HCT116 (cell line): Measurements from ENCODE around the gene SART1. TPM values are rescaled to one million over a fixed set of nuclear protein-coding genes. Genes with fewer than 3 reads are reported as not detected.
A peak's percentile ranks its signal among the peaks of the same experiment; 100 is the strongest.

Experiments used
- ATAC-seq: fragments of 200-7000 bp; cut with Tn5 transposase; 2 replicates; pipeline ENCODE4 v1.9.1; 2020; ENCODE audit warnings: mild to moderate bottlenecking, moderate library complexity
- BruUV-seq: library from RNA; stranded (reverse); fragments of 400-500 nt; replicated peaks from 2 replicates; lab custom pipeline; 2021; lab: Mats Ljungman, UMichigan
- CTCF ChIA-PET: fragments of 300-600 bp; sonication (Branson Sonifier 250); formaldehyde crosslinking; loops from one replicate; lab custom pipeline; 2021; ENCODE audit warnings: antibody characterized with exemption; lab: Charles Lee
- POLR2A ChIA-PET: fragments of 300-600, 350-600 bp; sonication (Branson Sonifier 250); formaldehyde crosslinking; loops from one replicate; lab custom pipeline; 2021; ENCODE audit warnings: antibody characterized with exemption; lab: Charles Lee
- RAD21 ChIA-PET, 2 experiments: fragments of 300-600 bp; sonication (Branson Sonifier 250); formaldehyde crosslinking; loops; one replicate each; lab custom pipeline; 2023; ENCODE audit warnings: low total read pairs in 2 of 2; ENCODE audit not compliant: uncharacterized antibody in 2 of 2, unreplicated experiment in 2 of 2, low non-redundant PET in 1 of 2; lab: Charles Lee
- DNase-seq: peaks from one replicate; pipeline ENCODE4 v3.0.0-alpha.2; 2010; ENCODE audit warnings: low read depth, low spot score
- H2AFZ ChIP-seq: fragments of 200-600 bp; shearing (Covaris generic), sonication (generic); 2 replicates; pipeline ENCODE4 v1.6.1; 2017; ENCODE audit warnings: low read depth, mixed run types, mixed read lengths, antibody characterized with exemption, low read length; ENCODE audit not compliant: poor library complexity, severe bottlenecking
- H3K27ac ChIP-seq: 2 replicates; pipeline ENCODE4 v1.5.1; 2012; ENCODE audit warnings: low read depth, low read length
- H3K27me3 ChIP-seq: fragments of 200-600 bp; sonication (generic); 2 replicates; pipeline ENCODE4 v1.6.1; 2016; ENCODE audit warnings: mixed run types, low read length, mixed read lengths; ENCODE audit not compliant: insufficient read depth
- H3K36me3 ChIP-seq, 2 experiments: fragments of 200-500 bp in 1 of 2; fragments of 200-600 bp in 1 of 2; sonication (Bioruptor generic) in 1 of 2; sonication (generic) in 1 of 2; 2 replicates each; pipeline versions ENCODE4 v1.5.1 to v1.6.1; 2014 to 2016; ENCODE audit warnings: low read length in 2 of 2, inconsistent platforms in 1 of 2, mixed read lengths in 1 of 2, mixed run types in 1 of 2; ENCODE audit not compliant: insufficient read depth in 2 of 2, control insufficient read depth in 1 of 2
- H3K4me1 ChIP-seq, 2 experiments: fragments of 200-600 bp in 1 of 2; sonication (generic) in 1 of 2; 2 replicates each; pipeline versions ENCODE4 v1.5.1 to v1.6.1; 2012 to 2017; ENCODE audit warnings: low read length in 2 of 2, inconsistent platforms in 1 of 2, mild to moderate bottlenecking in 1 of 2, mixed read lengths in 1 of 2, mixed run types in 1 of 2, moderate library complexity in 1 of 2; ENCODE audit not compliant: insufficient read depth in 2 of 2, control insufficient read depth in 1 of 2
- H3K4me2 ChIP-seq: fragments of 200-600 bp; sonication (generic); 2 replicates; pipeline ENCODE4 v1.6.1; 2017; ENCODE audit warnings: mixed run types, low read length, mixed read lengths
- H3K4me3 ChIP-seq, 2 experiments: fragments of 200-600 bp in 1 of 2; sonication (generic) in 1 of 2; replicated peaks in 1 of 2; 2 replicates each; pipeline ENCODE4 v1.5.1; 2011 to 2016; ENCODE audit warnings: low read length in 2 of 2, control low read depth in 1 of 2, low read depth in 1 of 2, mild to moderate bottlenecking in 1 of 2, mixed read lengths in 1 of 2, mixed run types in 1 of 2
- H3K79me2 ChIP-seq: fragments of 200-600 bp; sonication (generic); 2 replicates; pipeline ENCODE4 v1.6.1; 2017; ENCODE audit warnings: mild to moderate bottlenecking, mixed run types, low read length, moderate library complexity, mixed read lengths; ENCODE audit not compliant: insufficient read depth
- H3K9ac ChIP-seq: fragments of 200-600 bp; sonication (generic); 2 replicates; pipeline ENCODE4 v1.6.1; 2016; ENCODE audit warnings: low read length, mixed read lengths
- H3K9me2 ChIP-seq: fragments of 200-600 bp; sonication (generic), shearing (Covaris generic); 2 replicates; pipeline ENCODE4 v1.6.1; 2017; ENCODE audit warnings: mixed run types, mild to moderate bottlenecking, moderate library complexity; ENCODE audit not compliant: insufficient read depth
- H3K9me3 ChIP-seq, 2 experiments: fragments of 200-500 bp in 1 of 2; fragments of 200-600 bp in 1 of 2; sonication (Bioruptor generic) in 1 of 2; sonication (generic) in 1 of 2; 2 replicates each; pipeline ENCODE4 v1.6.1; 2014 to 2017; ENCODE audit warnings: low read length in 2 of 2, mixed read lengths in 2 of 2, inconsistent platforms in 1 of 2, low read depth in 1 of 2, mild to moderate bottlenecking in 1 of 2, mixed run types in 1 of 2, moderate library complexity in 1 of 2; ENCODE audit not compliant: control insufficient read depth in 1 of 2, insufficient read depth in 1 of 2
- H4K20me1 ChIP-seq: fragments of 200-600 bp; sonication (generic), shearing (Covaris generic); 2 replicates; pipeline ENCODE4 v1.6.1; 2017; ENCODE audit warnings: mixed run types, mild to moderate bottlenecking, moderate library complexity; ENCODE audit not compliant: insufficient read depth
- ELF1 ChIP-seq: IDR thresholded peaks from 2 replicates; pipeline ENCODE4 v1.6.1; 2012; ENCODE audit warnings: low read depth, borderline replicate concordance
- EZH2phosphoT487 ChIP-seq: fragments of 200-600 bp; IDR thresholded peaks from 2 replicates; pipeline ENCODE4 v1.6.1; 2018; ENCODE audit warnings: antibody characterized with exemption, borderline replicate concordance
- FOSL1 ChIP-seq: IDR thresholded peaks from 2 replicates; pipeline ENCODE4 v1.6.1; 2012; ENCODE audit warnings: low read depth
- JUND ChIP-seq: IDR thresholded peaks from 2 replicates; pipeline ENCODE4 v1.6.1; 2012
- MAX ChIP-seq: IDR thresholded peaks from 2 replicates; pipeline ENCODE4 v1.6.1; 2012
- POLR2A ChIP-seq: IDR thresholded peaks from 2 replicates; pipeline ENCODE4 v1.7.0; 2011; ENCODE audit warnings: borderline replicate concordance; ENCODE audit not compliant: insufficient read depth, insufficient read length; ENCODE audit errors: extremely low read depth
- POLR2AphosphoS5 ChIP-seq: IDR thresholded peaks from 2 replicates; pipeline ENCODE4 v1.6.1; 2011; ENCODE audit warnings: mild to moderate bottlenecking, low read depth, low read length, moderate library complexity
- RAD21 ChIP-seq: IDR thresholded peaks from 2 replicates; pipeline ENCODE4 v1.6.1; 2012; ENCODE audit warnings: low read depth, mild to moderate bottlenecking
- SIN3A ChIP-seq: IDR thresholded peaks from 2 replicates; pipeline ENCODE4 v1.6.1; 2012; ENCODE audit warnings: low read depth
- SP1 ChIP-seq: IDR thresholded peaks from 2 replicates; pipeline ENCODE4 v1.6.1; 2012; ENCODE audit warnings: low read depth
- SRF ChIP-seq: IDR thresholded peaks from 2 replicates; pipeline ENCODE4 v1.6.1; 2012; ENCODE audit warnings: low read depth
- TCF7L2 ChIP-seq: IDR thresholded peaks from 2 replicates; pipeline ENCODE4 v1.7.0; 2011; ENCODE audit warnings: borderline replicate concordance, inconsistent platforms; ENCODE audit not compliant: insufficient read depth, insufficient read length; ENCODE audit errors: extremely low read depth
- YY1 ChIP-seq: IDR thresholded peaks from 2 replicates; pipeline ENCODE4 v1.6.1; 2011; ENCODE audit warnings: low read length, low read depth, moderate library complexity, mild to moderate bottlenecking; ENCODE audit not compliant: insufficient replicate concordance; ENCODE audit errors: extremely low read depth
- ZBTB33 ChIP-seq: IDR thresholded peaks from 2 replicates; pipeline ENCODE4 v1.6.1; 2011; ENCODE audit warnings: mild to moderate bottlenecking, low read length, moderate library complexity; ENCODE audit not compliant: insufficient replicate concordance; ENCODE audit errors: extremely low read depth
- ZFX ChIP-seq: fragments of 450-650 bp; IDR thresholded peaks from 2 replicates; pipeline ENCODE4 v1.6.1; 2017
- ZNF274 ChIP-seq: fragments of 200-500 bp; sonication (Bioruptor generic); IDR thresholded peaks from 2 replicates; pipeline ENCODE4 v1.6.1; 2014; ENCODE audit warnings: mild to moderate bottlenecking, low read depth, low read length, inconsistent platforms
- intact Hi-C: fragments of 100-400 bp; cut with micrococcal nuclease; formaldehyde crosslinking; loops from 2 replicates; pipeline ENCODE4 v1.10.0; 2022
- total RNA-seq: library from RNA; stranded (reverse); gene quantifications from one replicate; pipeline ENCODE4 v1.2.1, GENCODE V29; 2021; ENCODE audit not compliant: unreplicated experiment

Gene SART1
- total RNA-seq, 1 experiment from 2014 or later: 47.9 TPM

GRCh38 chr11:66013762-66014100, 52.2 kb downstream of the SART1 start:
- Histone ChIP-seq H3K4me3 (no peak overlapping the region), H3K27me3 (no peaks in the 10 kb centered on the region), H2AFZ (no peak overlapping the region), H4K20me1 (no peaks in the 10 kb centered on the region), H3K36me3 (no peaks in the 10 kb centered on the region), H3K9me2 (no peaks in the 10 kb centered on the region), H3K4me1 (peaks cover 64 to 95% of the 10 kb centered on the region in 2 experiments), H3K9me3 (no peaks in the 10 kb centered on the region), H3K4me2 (peak overlapping the region; percentile 72), H3K79me2 (peaks cover 11% of the 10 kb centered on the region; the same call in 1 of the 2 replicates), H3K9ac (peak overlapping the region; percentile 57), H3K27ac (peak overlapping the region; percentile 45)
- BruUV-seq: no TSS peak
- ChIA-PET RAD21 (no interaction called here), CTCF (interaction anchor here (3.2 kb wide), 1 partner anchor 8 kb away, joined by 22 read pairs; no protein-coding TSS in a partner anchor), POLR2A (interaction anchor here (0.6 to 0.9 kb wide), 4 partner anchors 11 to 259 kb away, joined by 3 read pairs; partner anchors contain the start of genes BANF1 and SF3B2)
- DNase-seq (no peak), ATAC-seq (no peak)
- TF ChIP-seq POLR2A: no peak
- TF ChIP-seq FOSL1: no peak
- TF ChIP-seq ZFX: no peak
- TF ChIP-seq ELF1: no peak
- TF ChIP-seq POLR2AphosphoS5: no peak
- no peak for TF ChIP-seq SRF
- no peak for TF ChIP-seq ZBTB33
- no peak for TF ChIP-seq EZH2phosphoT487
- TF ChIP-seq TCF7L2: no peak
- TF ChIP-seq YY1: no peak
- no peak for TF ChIP-seq SIN3A
- TF ChIP-seq SP1: no peak
- no peak for TF ChIP-seq MAX
- TF ChIP-seq RAD21: no peak
- no peak for TF ChIP-seq JUND
- no peak for TF ChIP-seq ZNF274
- intact Hi-C loops: no loop called here
